ENCODE data around the gene DPH2.

Gene DPH2

GRCh38 chr1:43969746-43970466 is at the start of gene DPH2:
Gene DPH2, plus strand, starts transcription at chr1:43970010. Its CDS starts 166 bp downstream, at chr1:43970176.
- peak; percentile 96 for DNase-seq

- DNase-seq, result no peak
Observed at GRCh38 chr1:43921022-43921421, 48.8 kb upstream of the DPH2 start.

GRCh38 chr1:43924516-43924915 is 45.3 kb upstream of the DPH2 start:
- DNase-seq, result no peak

- no peak for DNase-seq
Observed at GRCh38 chr1:43925846-43926245, 44.0 kb upstream of the DPH2 start.

- no peak for DNase-seq
Observed at GRCh38 chr1:43930168-43930948, 39.5 kb upstream of the DPH2 start.

- DNase-seq, result no peak
Observed at GRCh38 chr1:43930949-43931275, 38.9 kb upstream of the DPH2 start.

GRCh38 chr1:43931711-43932660 is 37.8 kb upstream of the DPH2 start:
- no peak for DNase-seq

- DNase-seq, result no peak
Observed at GRCh38 chr1:43932786-43933385, 36.9 kb upstream of the DPH2 start.

- peak; percentile 52 for DNase-seq
Observed at GRCh38 chr1:43933386-43934100, 36.3 kb upstream of the DPH2 start, which contains the start of gene ARTN. Gene ARTN, plus strand, starts transcription at chr1:43933801. Its CDS starts 1,856 bp downstream, at chr1:43935657.

GRCh38 chr1:43934101-43934985 is 35.5 kb upstream of the DPH2 start:
- peak; percentile 52 for DNase-seq

- no peak for DNase-seq
Observed at GRCh38 chr1:43934986-43935324, 34.9 kb upstream of the DPH2 start.

GRCh38 chr1:43935711-43936427 is 33.9 kb upstream of the DPH2 start:
- no peak for DNase-seq

GRCh38 chr1:43936431-43937151 is 33.2 kb upstream of the DPH2 start:
- no peak for DNase-seq

- no peak for DNase-seq
Observed at GRCh38 chr1:43937179-43937865, 32.5 kb upstream of the DPH2 start.

GRCh38 chr1:43938383-43938782 is 31.4 kb upstream of the DPH2 start:
- DNase-seq, result no peak

- no peak for DNase-seq
Observed at GRCh38 chr1:43938892-43939587, 30.8 kb upstream of the DPH2 start.

- DNase-seq, result no peak
Observed at GRCh38 chr1:43942411-43942810, 27.4 kb upstream of the DPH2 start.

- DNase-seq, result no peak
Observed at GRCh38 chr1:43944860-43945259, 24.9 kb upstream of the DPH2 start.
